GM18909 (cell line): Measurements from ENCODE around the gene DLD.
"Not testable (repeated sequence)": the region's sequence is repeated elsewhere in the genome, so short reads cannot be mapped to it uniquely, and the experiment has no call there.

Experiments
- ATAC-seq: cut with Tn5 transposase; IDR thresholded peaks from one replicate; pipeline ENCODE4 v1.9.1; 2021; ENCODE audit warnings: mild to moderate bottlenecking; ENCODE audit not compliant: unreplicated experiment, poor library complexity

DLD gene

GRCh38 chr7:107939573-107940489 is 48.8 kb downstream of the DLD start:
- ATAC-seq, result no peak

- ATAC-seq, result no peak
These were observed 50.0 kb downstream of the DLD start for GRCh38 chr7:107940951-107941350.

GRCh38 chr7:107943018-107943417 is 52.0 kb downstream of the DLD start:
- ATAC-seq, result no peak

- ATAC-seq, result no peak
These were observed 53.6 kb downstream of the DLD start for GRCh38 chr7:107944411-107945169.

GRCh38 chr7:107945332-107945731 is 54.3 kb downstream of the DLD start:
- no peak for ATAC-seq

- no peak for ATAC-seq
These were observed 55.5 kb downstream of the DLD start for GRCh38 chr7:107946451-107946850.

- no peak for ATAC-seq
These were observed 55.9 kb downstream of the DLD start for GRCh38 chr7:107946881-107947280.

GRCh38 chr7:107948645-107949442 is 57.9 kb downstream of the DLD start:
- no peak for ATAC-seq

GRCh38 chr7:107949443-107949935 is 58.5 kb downstream of the DLD start:
- no peak for ATAC-seq

- ATAC-seq, result no peak
These were observed 60.3 kb downstream of the DLD start for GRCh38 chr7:107951172-107951787.

- ATAC-seq, result no peak
These were observed 60.9 kb downstream of the DLD start for GRCh38 chr7:107951896-107952295.

GRCh38 chr7:107953265-107953923 is 62.4 kb downstream of the DLD start:
- no peak for ATAC-seq

- ATAC-seq, result no peak
These were observed 62.9 kb downstream of the DLD start for GRCh38 chr7:107953924-107954303.

GRCh38 chr7:107955394-107955793 is 64.4 kb downstream of the DLD start:
- ATAC-seq, result no peak

- not testable (repeated sequence) for ATAC-seq
These were observed 66.0 kb downstream of the DLD start for GRCh38 chr7:107956950-107957349.

GRCh38 chr7:107957436-107957835 is 66.5 kb downstream of the DLD start:
- ATAC-seq, result no peak

- ATAC-seq, result no peak
These were observed 68.0 kb downstream of the DLD start for GRCh38 chr7:107958764-107959526.

GRCh38 chr7:107959527-107959898 is 68.5 kb downstream of the DLD start:
- ATAC-seq, result no peak

- no peak for ATAC-seq
These were observed 69.3 kb downstream of the DLD start for GRCh38 chr7:107960272-107960671.
